Endothelial cell of umbilical vein (primary cell): ENCODE results near the gene OTOGL. TPM values are rescaled to one million over a fixed set of nuclear protein-coding genes. Genes with fewer than 3 reads are reported as not detected.

Experiments
- BruUV-seq: library from RNA; stranded (reverse); fragments of 400-500 nt; replicated peaks from 2 replicates; lab custom pipeline; 2021; lab: Mats Ljungman, UMichigan
- CTCF ChIA-PET: fragments of 300-600, 350-600 bp; sonication (Branson Sonifier 250); formaldehyde crosslinking; loops from one replicate; lab custom pipeline; 2021; ENCODE audit warnings: antibody characterized with exemption, inconsistent platforms; lab: Charles Lee
- POLR2A ChIA-PET: fragments of 300-600, 350-600 bp; sonication (Branson Sonifier 250); formaldehyde crosslinking; loops from one replicate; lab custom pipeline; 2021; ENCODE audit warnings: antibody characterized with exemption, inconsistent platforms; lab: Charles Lee
- DNase-seq: peaks from one replicate; pipeline ENCODE4 v3.0.0-alpha.2; 2011; ENCODE audit warnings: low read depth, low spot score
- FAIRE-seq: peaks from 2 replicates; lab custom pipeline; 2011; peaks lifted over from hg19 to GRCh38; lab: Jason Lieb, UNC
- H2AFZ ChIP-seq: 2 replicates; pipeline ENCODE4 v1.6.0; 2012; ENCODE audit warnings: low read depth, low read length, control low read depth, inconsistent platforms
- H3K27ac ChIP-seq: 2 replicates; pipeline ENCODE4 v1.5.1; 2011; ENCODE audit warnings: low read depth, mild to moderate bottlenecking, control low read depth, low read length, moderate library complexity; ENCODE audit not compliant: insufficient read depth
- H3K27me3 ChIP-seq, 2 experiments: 2 replicates each; pipeline versions ENCODE4 v1.6.0 to v1.6.1; 2011; ENCODE audit warnings: low read length in 2 of 2, mixed read lengths in 1 of 2; ENCODE audit not compliant: control insufficient read depth in 2 of 2, insufficient read depth in 2 of 2
- H3K36me3 ChIP-seq, 2 experiments: 2 replicates in 1 of 2; 3 replicates in 1 of 2; pipeline ENCODE4 v1.5.1; 2011; ENCODE audit warnings: low read length in 2 of 2, mild to moderate bottlenecking in 1 of 2, moderate library complexity in 1 of 2; ENCODE audit not compliant: control insufficient read depth in 2 of 2, insufficient read depth in 2 of 2; ENCODE audit errors: extremely low read depth in 1 of 2
- H3K4me1 ChIP-seq: 3 replicates; pipeline ENCODE4 v1.5.1; 2011; ENCODE audit warnings: mild to moderate bottlenecking, low read length; ENCODE audit not compliant: control insufficient read depth, insufficient read depth; ENCODE audit errors: extremely low read depth
- H3K4me2 ChIP-seq: 2 replicates; pipeline ENCODE4 v1.6.1; 2011; ENCODE audit warnings: low read length, control low read depth, mixed read lengths; ENCODE audit not compliant: insufficient read depth
- H3K4me3 ChIP-seq, 3 experiments: fragments of 200-600 bp in 1 of 3; sonication (generic), shearing (Covaris generic) in 1 of 3; replicated peaks in 1 of 3; 2 replicates each; pipeline ENCODE4 v1.5.1; 2011 to 2016; ENCODE audit warnings: control low read depth in 3 of 3, low read length in 3 of 3, mild to moderate bottlenecking in 2 of 3, inconsistent platforms in 1 of 3, low read depth in 1 of 3, moderate library complexity in 1 of 3; ENCODE audit not compliant: insufficient read depth in 1 of 3
- H3K79me2 ChIP-seq: 2 replicates; pipeline ENCODE4 v1.6.0; 2012; ENCODE audit warnings: low read length, inconsistent platforms; ENCODE audit not compliant: control insufficient read depth, insufficient read depth
- H3K9ac ChIP-seq: replicated peaks from 2 replicates; pipeline ENCODE3; 2011; ENCODE audit warnings: low read length, control low read depth; ENCODE audit not compliant: insufficient read depth; ENCODE audit errors: extremely low read depth
- H3K9me1 ChIP-seq: replicated peaks from 3 replicates; pipeline ENCODE4 v1.6.0; 2011; ENCODE audit warnings: mild to moderate bottlenecking, low read length; ENCODE audit not compliant: control insufficient read depth, insufficient read depth; ENCODE audit errors: extremely low read depth
- H3K9me3 ChIP-seq: replicated peaks from 2 replicates; pipeline ENCODE4 v1.5.1; 2012; ENCODE audit warnings: low read length, inconsistent platforms; ENCODE audit not compliant: control insufficient read depth, insufficient read depth
- H4K20me1 ChIP-seq: replicated peaks from 2 replicates; pipeline ENCODE3; 2011; ENCODE audit warnings: mild to moderate bottlenecking, low read length; ENCODE audit not compliant: control insufficient read depth, insufficient read depth; ENCODE audit errors: extremely low read depth
- CTCF ChIP-seq, 2 donors: IDR thresholded peaks; 1 replicate in 1 of 2; 2 replicates in 1 of 2; pipeline ENCODE4 v1.5.1; 2011; ENCODE audit warnings: low read length in 2 of 2, mild to moderate bottlenecking in 2 of 2, moderate library complexity in 2 of 2, control low read depth in 1 of 2, inconsistent platforms in 1 of 2, low read depth in 1 of 2; ENCODE audit not compliant: insufficient read depth in 1 of 2; ENCODE audit errors: extremely low read depth in 1 of 2
- EZH2 ChIP-seq: IDR thresholded peaks from 2 replicates; pipeline ENCODE4 v1.6.1; 2012; ENCODE audit warnings: borderline replicate concordance, low read depth, mild to moderate bottlenecking, moderate library complexity, low read length, inconsistent platforms; ENCODE audit not compliant: severe bottlenecking
- FOS ChIP-seq: IDR thresholded peaks from 2 replicates; pipeline ENCODE4 v1.6.1; 2011; ENCODE audit warnings: mild to moderate bottlenecking, low read length, moderate library complexity, borderline replicate concordance; ENCODE audit not compliant: insufficient read depth
- GATA2 ChIP-seq: IDR thresholded peaks from 2 replicates; pipeline ENCODE4 v1.7.0; 2011; ENCODE audit warnings: low read depth, mild to moderate bottlenecking, moderate library complexity, mixed read lengths, low read length; ENCODE audit not compliant: insufficient read length, insufficient read depth
- JUN ChIP-seq: IDR thresholded peaks from 2 replicates; pipeline ENCODE4 v1.6.1; 2011; ENCODE audit warnings: borderline replicate concordance, low read depth; ENCODE audit not compliant: insufficient read length, insufficient read depth
- MAX ChIP-seq: IDR thresholded peaks from 2 replicates; pipeline ENCODE4 v1.6.1; 2011; ENCODE audit not compliant: insufficient read depth, insufficient read length
- MYC ChIP-seq: IDR thresholded peaks from one replicate; pipeline ENCODE4 v1.6.1; 2011; ENCODE audit warnings: mild to moderate bottlenecking, low read depth, low read length
- POLR2A ChIP-seq: IDR thresholded peaks from 2 replicates; pipeline ENCODE4 v1.6.1; 2012; ENCODE audit warnings: low read depth, mild to moderate bottlenecking, control low read depth, low read length
- POLR2AphosphoS5 ChIP-seq: IDR thresholded peaks from 2 replicates; pipeline ENCODE4 v1.6.1; 2012; ENCODE audit warnings: low read depth, mild to moderate bottlenecking, control low read depth, low read length, moderate library complexity; ENCODE audit not compliant: insufficient read depth
- dilution Hi-C: fragments of 300-500 bp; cut with MboI; formaldehyde crosslinking; loops from one replicate; pipeline ENCODE4 v1.15.0; 2019; ENCODE audit warnings: low sequenced_read_pairs; ENCODE audit not compliant: extremely low pct_ligation_motif_present
- intact Hi-C: fragments of 100-400 bp; cut with micrococcal nuclease; formaldehyde crosslinking; loops from one replicate; pipeline ENCODE4 v1.10.0; 2022
- polyA plus RNA-seq, 4 experiments: library from polyadenylated mRNA; depleted of rRNA in 3 of 4; stranded (reverse) in 3 of 4; unstranded in 1 of 4; fragments of >200 nt; gene quantifications; 2 replicates each; pipeline versions ENCODE4 v1.2.1 to v1.2.3, GENCODE V29; 2011 to 2012; ENCODE audit warnings: missing spikeins in 1 of 4
- total RNA-seq: library from RNA; stranded (reverse); gene quantifications from 2 replicates; pipeline ENCODE4 v1.2.3, GENCODE V29; 2021

OTOGL gene
- total and polyA plus RNA-seq, 2 donors (not counting 3 experiments of a cell fraction or from before 2014, with no cell fraction given): 1.4 to 2.0 TPM

GRCh38 chr12:80087486-80088213 is 11.7 kb upstream of the OTOGL start:
- CTCF ChIA-PET: no interaction called here
- Histone ChIP-seq H4K20me1 (no peaks in the 10 kb centered on the region), H3K4me1 (no peaks in the 10 kb centered on the region), H3K4me3 (no peak overlapping the region), H3K9me1 (no peaks in the 10 kb centered on the region), H2AFZ (no peak overlapping the region), H3K36me3 (no peaks in the 10 kb centered on the region), H3K9ac (no peak overlapping the region), H3K79me2 (no peaks in the 10 kb centered on the region), H3K27me3 (no peaks in the 10 kb centered on the region), H3K4me2 (no peak overlapping the region), H3K27ac (no peak overlapping the region), H3K9me3 (no peaks in the 10 kb centered on the region)
- DNase-seq (no peak), FAIRE-seq (no peak)
- dilution Hi-C loops: no loop called here
- POLR2A ChIA-PET: no interaction called here
- no TSS peak for BruUV-seq
- TF ChIP-seq CTCF (IDR thresholded peaks at IDR 0.05; ENCODE audit: extremely low read depth in 1 of 2, insufficient read depth in 1 of 2, low read depth in 1 of 2, low read length in 2 of 2): no peak
- no peak for TF ChIP-seq EZH2
- no peak for TF ChIP-seq JUN
- no peak for TF ChIP-seq GATA2
- TF ChIP-seq POLR2AphosphoS5: no peak
- TF ChIP-seq POLR2A: no peak
- no peak for TF ChIP-seq FOS
- no peak for TF ChIP-seq MAX
- TF ChIP-seq MYC: no peak
- intact Hi-C loops: no loop called here
